ENCODE results near the gene ASAP3.

The ASAP3 gene

GRCh38 chr1:23438545-23438944, 45.4 kb downstream of the ASAP3 start:
- DNase-seq (ENCODE audit: extremely low spot score), result no peak
- POLR2A ChIA-PET, result no interaction called here
- CTCF ChIA-PET, result no interaction called here
- TF ChIP-seq, protein P1, sequence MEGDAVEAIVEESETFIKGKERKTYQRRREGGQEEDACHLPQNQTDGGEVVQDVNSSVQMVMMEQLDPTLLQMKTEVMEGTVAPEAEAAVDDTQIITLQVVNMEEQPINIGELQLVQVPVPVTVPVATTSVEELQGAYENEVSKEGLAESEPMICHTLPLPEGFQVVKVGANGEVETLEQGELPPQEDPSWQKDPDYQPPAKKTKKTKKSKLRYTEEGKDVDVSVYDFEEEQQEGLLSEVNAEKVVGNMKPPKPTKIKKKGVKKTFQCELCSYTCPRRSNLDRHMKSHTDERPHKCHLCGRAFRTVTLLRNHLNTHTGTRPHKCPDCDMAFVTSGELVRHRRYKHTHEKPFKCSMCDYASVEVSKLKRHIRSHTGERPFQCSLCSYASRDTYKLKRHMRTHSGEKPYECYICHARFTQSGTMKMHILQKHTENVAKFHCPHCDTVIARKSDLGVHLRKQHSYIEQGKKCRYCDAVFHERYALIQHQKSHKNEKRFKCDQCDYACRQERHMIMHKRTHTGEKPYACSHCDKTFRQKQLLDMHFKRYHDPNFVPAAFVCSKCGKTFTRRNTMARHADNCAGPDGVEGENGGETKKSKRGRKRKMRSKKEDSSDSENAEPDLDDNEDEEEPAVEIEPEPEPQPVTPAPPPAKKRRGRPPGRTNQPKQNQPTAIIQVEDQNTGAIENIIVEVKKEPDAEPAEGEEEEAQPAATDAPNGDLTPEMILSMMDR (IDR thresholded peaks at IDR 0.05; ENCODE audit: control extremely low read depth, extremely low read depth, low read depth, missing control alignments), result no peak

- no peak for DNase-seq (ENCODE audit: extremely low spot score)
- TF ChIP-seq, protein P1 (IDR thresholded peaks at IDR 0.05; ENCODE audit: control extremely low read depth, extremely low read depth, low read depth, missing control alignments), result no peak
- POLR2A ChIA-PET, result no interaction called here
- CTCF ChIA-PET, result interaction anchor here (2.0 kb wide), 1 partner anchor 29 kb away, joined by 5 read pairs; no protein-coding TSS in a partner anchor
Measured at GRCh38 chr1:23437355-23437664, 46.7 kb downstream of the ASAP3 start.

GRCh38 chr1:23436520-23437354, 47.2 kb downstream of the ASAP3 start:
- POLR2A ChIA-PET, result no interaction called here
- CTCF ChIA-PET, result interaction anchor here (2.0 kb wide), 1 partner anchor 30 kb away, joined by 5 read pairs; no protein-coding TSS in a partner anchor
- DNase-seq (ENCODE audit: extremely low spot score), result no peak
- TF ChIP-seq, protein P1 (IDR thresholded peaks at IDR 0.05; ENCODE audit: control extremely low read depth, extremely low read depth, low read depth, missing control alignments), result no peak

GRCh38 chr1:23434260-23434775, 49.7 kb downstream of the ASAP3 start:
- POLR2A ChIA-PET, result no interaction called here
- no peak for DNase-seq (ENCODE audit: extremely low spot score)
- TF ChIP-seq, protein P1 (IDR thresholded peaks at IDR 0.05; ENCODE audit: control extremely low read depth, extremely low read depth, low read depth, missing control alignments), result no peak
- CTCF ChIA-PET, result interaction anchor here (1.1 kb wide), 1 partner anchor 250 kb away, joined by 3 read pairs; no protein-coding TSS in a partner anchor

- no peak for DNase-seq (ENCODE audit: extremely low spot score)
- TF ChIP-seq, protein P1 (IDR thresholded peaks at IDR 0.05; ENCODE audit: control extremely low read depth, extremely low read depth, low read depth, missing control alignments), result no peak
- ChIA-PET CTCF (interaction anchor here (0.8 to 1.0 kb wide), 2 partner anchors 8 to 29 kb away, joined by 3 to 4 read pairs; no protein-coding TSS in a partner anchor), POLR2A (no interaction called here)
Measured at GRCh38 chr1:23433122-23433521, 50.9 kb downstream of the ASAP3 start.

GRCh38 chr1:23431431-23431830, 52.5 kb downstream of the ASAP3 start:
- TF ChIP-seq, protein P1 (IDR thresholded peaks at IDR 0.05; ENCODE audit: control extremely low read depth, extremely low read depth, low read depth, missing control alignments), result no peak
- CTCF ChIA-PET, result no interaction called here
- POLR2A ChIA-PET, result no interaction called here
- DNase-seq (ENCODE audit: extremely low spot score), result no peak
